ENCODE measurements around the gene CAGE1.

DNA sequence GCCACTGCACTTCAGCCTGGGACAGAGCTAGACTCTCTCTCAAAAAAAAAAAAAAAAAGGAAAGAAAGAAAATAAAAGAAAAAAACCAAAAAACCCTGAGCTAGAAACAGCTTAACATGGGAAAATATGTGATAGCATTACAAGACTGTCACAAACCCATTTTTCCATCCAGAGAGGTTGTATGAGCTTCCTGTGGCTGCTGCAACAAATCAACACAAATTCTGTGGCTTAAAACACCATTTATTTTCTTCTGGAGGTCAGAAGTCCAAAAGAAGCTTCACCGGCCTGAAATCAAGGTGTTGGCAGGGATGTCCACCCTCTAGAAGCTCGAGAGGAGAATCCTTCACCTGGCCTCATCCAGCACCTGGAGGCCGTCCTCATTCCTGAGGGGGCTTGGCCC is 54.9 kb downstream of the CAGE1 start:
- TF ChIP-seq, protein P1, sequence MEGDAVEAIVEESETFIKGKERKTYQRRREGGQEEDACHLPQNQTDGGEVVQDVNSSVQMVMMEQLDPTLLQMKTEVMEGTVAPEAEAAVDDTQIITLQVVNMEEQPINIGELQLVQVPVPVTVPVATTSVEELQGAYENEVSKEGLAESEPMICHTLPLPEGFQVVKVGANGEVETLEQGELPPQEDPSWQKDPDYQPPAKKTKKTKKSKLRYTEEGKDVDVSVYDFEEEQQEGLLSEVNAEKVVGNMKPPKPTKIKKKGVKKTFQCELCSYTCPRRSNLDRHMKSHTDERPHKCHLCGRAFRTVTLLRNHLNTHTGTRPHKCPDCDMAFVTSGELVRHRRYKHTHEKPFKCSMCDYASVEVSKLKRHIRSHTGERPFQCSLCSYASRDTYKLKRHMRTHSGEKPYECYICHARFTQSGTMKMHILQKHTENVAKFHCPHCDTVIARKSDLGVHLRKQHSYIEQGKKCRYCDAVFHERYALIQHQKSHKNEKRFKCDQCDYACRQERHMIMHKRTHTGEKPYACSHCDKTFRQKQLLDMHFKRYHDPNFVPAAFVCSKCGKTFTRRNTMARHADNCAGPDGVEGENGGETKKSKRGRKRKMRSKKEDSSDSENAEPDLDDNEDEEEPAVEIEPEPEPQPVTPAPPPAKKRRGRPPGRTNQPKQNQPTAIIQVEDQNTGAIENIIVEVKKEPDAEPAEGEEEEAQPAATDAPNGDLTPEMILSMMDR (IDR thresholded peaks at IDR 0.05), result no peak
- no peak for TF ChIP-seq POLR2AphosphoS5 (IDR thresholded peaks at IDR 0.05)
